Measurements from ENCODE around the gene ANAPC13. TPM values are rescaled to one million over a fixed set of nuclear protein-coding genes. Genes with fewer than 3 reads are reported as not detected.
A peak's percentile ranks its signal among the peaks of the same experiment; 100 is the strongest.

Gene ANAPC13
- total and polyA plus RNA-seq, 3 experiments from 2014 or later, result 41.0 to 84.6 (median 42.0) TPM

DNA sequence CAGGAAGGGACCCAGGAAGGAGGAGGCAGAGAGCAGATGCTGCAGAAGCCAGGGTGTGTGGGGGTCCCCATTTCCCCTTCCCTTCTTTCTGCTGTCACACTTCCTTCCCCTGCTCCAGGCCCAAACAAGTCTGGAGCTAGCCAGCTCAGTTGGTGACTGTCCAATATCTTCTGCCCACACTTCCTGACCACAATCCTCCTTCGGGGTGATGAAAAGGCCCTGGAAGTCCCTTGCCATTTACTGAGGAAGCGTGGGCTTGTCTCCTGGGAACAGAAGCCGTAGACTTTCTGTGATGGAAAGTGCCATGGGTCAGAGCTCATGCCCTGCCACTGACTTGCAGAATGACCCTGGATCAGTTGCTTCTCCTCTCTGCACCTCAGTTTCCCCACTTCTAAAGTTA is 39.0 kb downstream of the ANAPC13 start:
- Mint-ChIP-seq H3K36me3 (peaks cover 0 to 7% (median 2%) of the 10 kb centered on the region in 3 donors), H3K27me3 (peaks cover 24 to 49% of the 10 kb centered on the region in 2 donors), H3K4me3 (no peak overlapping the region), H3K9me3 (peaks cover 6 to 20% (median 13%) of the 10 kb centered on the region in 5 donors), H3K27ac (no peak overlapping the region), H3K4me1 (no peaks in the 10 kb centered on the region)
- DNase-seq, result no peak
- Histone ChIP-seq H3K4me1 (ENCODE audit: insufficient read depth, low read length) (no peaks in the 10 kb centered on the region), H3K36me3 (ENCODE audit: insufficient read depth, low read length) (no peaks in the 10 kb centered on the region), H3K4me3 (ENCODE audit: low read length) (no peak overlapping the region), H3K27ac (ENCODE audit: low read depth, low read length) (no peak overlapping the region), H3K27me3 (ENCODE audit: insufficient read depth, low read length, poor library complexity, severe bottlenecking) (no peaks in the 10 kb centered on the region), H3K9me3 (ENCODE audit: low read length) (no peaks in the 10 kb centered on the region)
- ChIA-PET CTCF (interaction anchor here (1.3 kb wide), 1 partner anchor 234 kb away, joined by 3 read pairs; no protein-coding TSS in a partner anchor), POLR2A (no interaction called here)

DNA sequence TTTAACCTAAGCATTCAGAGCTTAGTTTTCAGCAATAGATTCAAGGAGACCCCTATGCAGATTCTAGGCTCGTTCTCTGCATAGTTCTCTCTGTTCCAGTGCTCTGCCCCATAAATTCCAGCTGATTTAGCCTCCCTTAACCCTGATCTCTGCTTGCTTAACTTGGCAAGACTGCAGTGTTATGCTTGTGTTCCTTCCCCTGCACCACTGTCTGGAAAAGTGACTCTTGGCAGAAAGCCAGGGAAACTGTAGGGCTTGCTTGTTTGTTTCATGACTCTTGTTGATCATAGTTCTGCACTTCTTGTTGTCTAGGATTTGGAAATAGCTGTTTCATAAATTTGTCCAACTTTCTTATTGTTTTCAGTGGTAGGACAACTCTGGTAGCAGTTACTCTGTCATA is 40.1 kb downstream of the ANAPC13 start:
- no peaks in the 10 kb centered on the region for H3K9me3 ChIP-seq (ENCODE audit: low read length)
- no peak for DNase-seq
- Mint-ChIP-seq H3K27me3 (peaks cover 24 to 53% of the 10 kb centered on the region in 2 donors), H3K4me1 (no peaks in the 10 kb centered on the region), H3K36me3 (peaks cover 0 to 7% (median 2%) of the 10 kb centered on the region in 3 donors), H3K4me3 (no peak overlapping the region), H3K9me3 (peaks cover 6 to 20% (median 13%) of the 10 kb centered on the region in 5 donors), H3K27ac (no peak overlapping the region)
- H3K27ac ChIP-seq (ENCODE audit: low read depth, low read length), result no peak overlapping the region
- H3K27me3 ChIP-seq (ENCODE audit: insufficient read depth, low read length, poor library complexity, severe bottlenecking), result no peaks in the 10 kb centered on the region
- no peaks in the 10 kb centered on the region for H3K36me3 ChIP-seq (ENCODE audit: insufficient read depth, low read length)
- H3K4me1 ChIP-seq (ENCODE audit: insufficient read depth, low read length), result no peaks in the 10 kb centered on the region
- ChIA-PET CTCF (interaction anchor here (1.3 kb wide), 1 partner anchor 233 kb away, joined by 3 read pairs; no protein-coding TSS in a partner anchor), POLR2A (interaction anchor here (0.6 kb wide), 1 partner anchor 188 kb away, joined by 4 read pairs; no protein-coding TSS in a partner anchor)
- H3K4me3 ChIP-seq (ENCODE audit: low read length), result no peak overlapping the region

DNA sequence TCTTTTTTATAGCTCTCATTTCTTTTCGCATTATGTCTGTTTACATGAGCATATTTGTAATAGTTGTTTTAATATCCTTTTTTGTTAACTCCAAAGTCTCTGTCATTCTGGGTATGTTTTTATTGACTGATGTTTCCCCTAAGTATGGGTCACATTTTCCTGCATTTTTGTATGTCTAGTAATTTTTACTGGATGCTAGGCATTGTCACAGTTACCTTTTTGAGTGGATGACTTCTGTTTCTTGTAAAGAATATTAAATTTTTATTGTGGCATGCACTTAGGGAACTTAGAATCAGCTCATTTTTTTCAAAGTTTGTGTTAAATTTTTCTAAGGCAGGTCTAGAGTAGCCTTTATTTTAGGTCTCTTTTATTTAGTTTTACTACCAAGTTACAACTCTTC is 40.7 kb downstream of the ANAPC13 start:
- Histone ChIP-seq H3K36me3 (ENCODE audit: insufficient read depth, low read length) (no peaks in the 10 kb centered on the region), H3K27ac (ENCODE audit: low read depth, low read length) (no peak overlapping the region), H3K4me3 (ENCODE audit: low read length) (no peak overlapping the region), H3K27me3 (ENCODE audit: insufficient read depth, low read length, poor library complexity, severe bottlenecking) (no peaks in the 10 kb centered on the region), H3K4me1 (ENCODE audit: insufficient read depth, low read length) (no peaks in the 10 kb centered on the region), H3K9me3 (ENCODE audit: low read length) (no peaks in the 10 kb centered on the region)
- Mint-ChIP-seq H3K36me3 (peaks cover 0 to 7% (median 2%) of the 10 kb centered on the region in 3 donors), H3K27me3 (peaks cover 24 to 55% of the 10 kb centered on the region in 2 donors), H3K4me1 (no peaks in the 10 kb centered on the region), H3K27ac (peak overlapping the region in 1 of 8 donors; percentile 46), H3K9me3 (peaks cover 6 to 20% (median 13%) of the 10 kb centered on the region in 5 donors), H3K4me3 (no peak overlapping the region)
- DNase-seq, result no peak
- CTCF ChIA-PET, result no interaction called here
- POLR2A ChIA-PET, result interaction anchor here (0.6 kb wide), 1 partner anchor 188 kb away, joined by 4 read pairs; no protein-coding TSS in a partner anchor

DNA sequence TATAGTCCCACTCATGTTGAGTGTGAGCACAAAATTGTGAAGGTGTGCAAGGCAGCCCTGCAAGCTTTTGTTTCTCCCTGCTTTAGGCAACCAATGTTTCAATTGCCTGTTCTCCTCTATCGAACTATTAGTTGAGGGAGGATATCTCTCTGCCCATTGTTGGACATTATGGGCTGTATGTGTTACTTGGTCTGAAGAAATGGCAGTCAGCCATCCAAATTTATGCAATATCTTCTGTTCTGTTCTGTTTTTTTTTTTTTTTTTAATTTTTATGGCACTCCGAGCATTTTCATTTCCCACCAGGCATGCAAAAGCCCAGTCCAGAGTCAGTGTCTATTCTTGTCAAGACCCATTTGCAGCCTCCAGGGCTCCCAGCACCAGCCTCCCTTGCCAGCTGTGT is 44.0 kb downstream of the ANAPC13 start:
- ChIA-PET POLR2A (no interaction called here), CTCF (no interaction called here)
- H3K4me3 Mint-ChIP-seq, result no peak overlapping the region
- DNase-seq, result no peak
- H3K9me3 ChIP-seq (ENCODE audit: low read length), result no peaks in the 10 kb centered on the region
- peaks cover 0 to 7% (median 2%) of the 10 kb centered on the region in 3 donors for H3K36me3 Mint-ChIP-seq
- no peak overlapping the region for H3K27ac ChIP-seq (ENCODE audit: low read depth, low read length)
- H3K4me3 ChIP-seq (ENCODE audit: low read length), result no peak overlapping the region
- H3K27me3 Mint-ChIP-seq, result peaks cover 16 to 32% of the 10 kb centered on the region in 2 donors
- H3K4me1 Mint-ChIP-seq, result no peaks in the 10 kb centered on the region
- H3K27ac Mint-ChIP-seq, result no peak overlapping the region
- H3K27me3 ChIP-seq (ENCODE audit: insufficient read depth, low read length, poor library complexity, severe bottlenecking), result no peaks in the 10 kb centered on the region
- peaks cover 6 to 18% (median 13%) of the 10 kb centered on the region in 5 donors for H3K9me3 Mint-ChIP-seq
- no peaks in the 10 kb centered on the region for H3K36me3 ChIP-seq (ENCODE audit: insufficient read depth, low read length)
- H3K4me1 ChIP-seq (ENCODE audit: insufficient read depth, low read length), result no peaks in the 10 kb centered on the region

GRCh38 chr3:134441321-134441720 is 44.5 kb downstream of the ANAPC13 start:
- no peak overlapping the region for H3K27ac Mint-ChIP-seq
- no peaks in the 10 kb centered on the region for H3K4me1 Mint-ChIP-seq
- Histone ChIP-seq H3K4me3 (ENCODE audit: low read length) (no peak overlapping the region), H3K4me1 (ENCODE audit: insufficient read depth, low read length) (no peaks in the 10 kb centered on the region), H3K27ac (ENCODE audit: low read depth, low read length) (no peak overlapping the region), H3K27me3 (ENCODE audit: insufficient read depth, low read length, poor library complexity, severe bottlenecking) (no peaks in the 10 kb centered on the region), H3K36me3 (ENCODE audit: insufficient read depth, low read length) (no peaks in the 10 kb centered on the region), H3K9me3 (ENCODE audit: low read length) (no peaks in the 10 kb centered on the region)
- peaks cover 16 to 29% of the 10 kb centered on the region in 2 donors for H3K27me3 Mint-ChIP-seq
- no peak for DNase-seq
- peaks cover 4 to 16% (median 12%) of the 10 kb centered on the region in 5 donors for H3K9me3 Mint-ChIP-seq
- ChIA-PET POLR2A (no interaction called here), CTCF (no interaction called here)
- no peak overlapping the region for H3K4me3 Mint-ChIP-seq
- H3K36me3 Mint-ChIP-seq, result peaks cover 0 to 7% (median 2%) of the 10 kb centered on the region in 3 donors

GRCh38 chr3:134437211-134437752 is 48.5 kb downstream of the ANAPC13 start:
- Mint-ChIP-seq H3K9me3 (no peaks in the 10 kb centered on the region), H3K36me3 (no peaks in the 10 kb centered on the region), H3K27me3 (peaks cover 8 to 9% of the 10 kb centered on the region in 2 donors), H3K4me1 (no peaks in the 10 kb centered on the region), H3K4me3 (no peak overlapping the region), H3K27ac (no peak overlapping the region)
- Histone ChIP-seq H3K4me3 (ENCODE audit: low read length) (no peak overlapping the region), H3K4me1 (ENCODE audit: insufficient read depth, low read length) (no peaks in the 10 kb centered on the region), H3K36me3 (ENCODE audit: insufficient read depth, low read length) (no peaks in the 10 kb centered on the region), H3K9me3 (ENCODE audit: low read length) (no peaks in the 10 kb centered on the region), H3K27me3 (ENCODE audit: insufficient read depth, low read length, poor library complexity, severe bottlenecking) (no peaks in the 10 kb centered on the region), H3K27ac (ENCODE audit: low read depth, low read length) (no peak overlapping the region)
- ChIA-PET CTCF (interaction anchor here (0.9 kb wide), 1 partner anchor 225 kb away, joined by 3 read pairs; no protein-coding TSS in a partner anchor), POLR2A (no interaction called here)
- DNase-seq, result no peak

GRCh38 chr3:134432236-134432635 is 53.5 kb downstream of the ANAPC13 start:
- no peak overlapping the region for H3K27ac Mint-ChIP-seq

DNA sequence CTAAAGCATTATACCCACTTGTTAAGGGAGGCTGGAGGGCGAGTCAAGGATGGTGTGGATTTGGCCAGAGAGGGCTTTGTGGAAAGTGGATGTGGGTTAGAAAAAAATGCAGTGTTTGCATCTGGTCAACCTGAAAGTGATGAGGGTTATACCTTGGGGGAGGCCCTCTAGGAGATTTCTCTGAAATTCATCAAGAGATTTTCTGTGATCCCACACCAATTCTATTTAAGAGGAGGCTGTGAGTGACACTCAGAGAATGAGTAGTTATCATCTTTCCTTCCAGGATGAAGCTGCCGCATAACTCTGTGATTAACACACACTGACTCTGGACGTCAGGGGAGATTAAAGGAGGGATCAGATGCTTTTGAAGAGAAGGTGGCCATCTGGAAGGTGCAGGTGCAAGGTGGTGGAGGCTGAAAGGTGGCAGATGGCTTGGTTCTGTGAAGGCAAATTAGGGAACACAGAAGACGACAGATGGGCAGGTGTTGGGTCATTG is 54.8 kb downstream of the ANAPC13 start:
- Mint-ChIP-seq H3K36me3 (no peaks in the 10 kb centered on the region), H3K27me3 (peaks cover 12 to 19% of the 10 kb centered on the region in 2 donors), H3K4me3 (no peak overlapping the region), H3K27ac (peak overlapping the region in 1 of 8 donors; percentile 15), H3K4me1 (no peaks in the 10 kb centered on the region), H3K9me3 (no peaks in the 10 kb centered on the region)
- CTCF ChIA-PET, result no interaction called here
- POLR2A ChIA-PET, result no interaction called here
- DNase-seq, result no peak
- Histone ChIP-seq H3K27ac (ENCODE audit: low read depth, low read length) (no peak overlapping the region), H3K4me1 (ENCODE audit: insufficient read depth, low read length) (no peaks in the 10 kb centered on the region), H3K36me3 (ENCODE audit: insufficient read depth, low read length) (no peaks in the 10 kb centered on the region), H3K27me3 (ENCODE audit: insufficient read depth, low read length, poor library complexity, severe bottlenecking) (no peaks in the 10 kb centered on the region), H3K4me3 (ENCODE audit: low read length) (no peak overlapping the region), H3K9me3 (ENCODE audit: low read length) (no peaks in the 10 kb centered on the region)

More at GRCh38 chr3:134432236-134432635, 53.5 kb downstream of the ANAPC13 start:
- Histone ChIP-seq H3K27me3 (ENCODE audit: insufficient read depth, low read length, poor library complexity, severe bottlenecking) (no peaks in the 10 kb centered on the region), H3K4me1 (ENCODE audit: insufficient read depth, low read length) (no peaks in the 10 kb centered on the region), H3K4me3 (ENCODE audit: low read length) (no peak overlapping the region), H3K36me3 (ENCODE audit: insufficient read depth, low read length) (no peaks in the 10 kb centered on the region), H3K9me3 (ENCODE audit: low read length) (no peaks in the 10 kb centered on the region), H3K27ac (ENCODE audit: low read depth, low read length) (no peak overlapping the region)
- Mint-ChIP-seq H3K27me3 (peaks cover 11 to 19% of the 10 kb centered on the region in 2 donors), H3K9me3 (no peaks in the 10 kb centered on the region), H3K4me1 (no peaks in the 10 kb centered on the region), H3K36me3 (no peaks in the 10 kb centered on the region), H3K4me3 (no peak overlapping the region)
- no peak for DNase-seq
- ChIA-PET CTCF (no interaction called here), POLR2A (no interaction called here)

Data from CD8-positive, alpha-beta memory T cell (primary cell).